ENCODE results near the gene ST6GALNAC5.

DNA sequence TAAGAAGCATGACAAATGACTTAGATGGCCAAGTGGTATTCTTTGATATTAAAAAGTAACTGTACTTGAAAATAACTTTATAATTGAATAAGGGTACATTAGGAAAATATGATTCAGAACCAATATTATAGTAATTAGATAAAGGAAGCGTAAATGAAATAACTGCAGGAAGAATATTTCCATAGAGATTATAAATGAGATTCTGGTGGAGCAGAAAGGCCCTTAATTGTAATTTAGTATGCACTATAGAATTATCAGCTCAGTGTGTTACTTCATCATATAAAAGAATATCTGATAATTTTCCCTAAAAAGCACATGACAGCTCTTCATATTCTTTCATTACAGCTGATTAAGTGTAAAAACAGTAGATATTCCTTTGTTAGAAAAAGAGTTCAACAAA lies 180.3 kb downstream of the ST6GALNAC5 start:
- no peak for TF ChIP-seq POLR2AphosphoS5 (IDR thresholded peaks at IDR 0.05; ENCODE audit: low read depth, low read length)
- no peak for TF ChIP-seq POLR2A (IDR thresholded peaks at IDR 0.05; ENCODE audit: low read depth, low read length)
